A549 (cell line): ENCODE results near the gene ZMYND8. TPM values are rescaled to one million over a fixed set of nuclear protein-coding genes. Genes with fewer than 3 reads are reported as not detected.

Experiments used
- BHLHE40 ChIP-seq: IDR thresholded peaks from 2 replicates; pipeline ENCODE4 v1.6.1; 2012; ENCODE audit warnings: low read depth, low read length, inconsistent platforms
- CBX2 ChIP-seq: fragments of 200-600 bp; sonication (generic); IDR thresholded peaks from 2 replicates; pipeline ENCODE4 v1.6.1; 2016; ENCODE audit warnings: low read depth, mild to moderate bottlenecking, borderline replicate concordance
- CBX8 ChIP-seq: fragments of 200-600 bp; sonication (generic); IDR thresholded peaks from 2 replicates; pipeline ENCODE4 v1.6.1; 2016
- EP300 ChIP-seq, 2 experiments: fragments of >200 bp; sonication (Bioruptor Twin); formaldehyde crosslinking; IDR thresholded peaks; 2 replicates in 1 of 2; 3 replicates in 1 of 2; pipeline ENCODE4 v1.6.1; 2016 to 2017
- ESRRA ChIP-seq: fragments of 150-350 bp; IDR thresholded peaks from 2 replicates; pipeline ENCODE4 v1.6.1; 2014; ENCODE audit warnings: mild to moderate bottlenecking, low read length, borderline replicate concordance
- FOSB ChIP-seq: fragments of 250-450 bp; sonication (Bioruptor Pico); IDR thresholded peaks from 2 replicates; pipeline ENCODE4 v1.5.0; 2020; ENCODE audit warnings: mild to moderate bottlenecking, moderate library complexity
- FOXS1 ChIP-seq: fragments of 250-450 bp; sonication (Bioruptor Pico); IDR thresholded peaks from 2 replicates; pipeline ENCODE4 v1.5.0; 2020; ENCODE audit warnings: mild to moderate bottlenecking, moderate library complexity
- GATA3 ChIP-seq: IDR thresholded peaks from 2 replicates; pipeline ENCODE4 v1.6.1; 2012; ENCODE audit warnings: borderline replicate concordance
- HEYL ChIP-seq: fragments of 250-450 bp; sonication (Bioruptor Pico); IDR thresholded peaks from 2 replicates; pipeline ENCODE4 v1.8.0; 2021; ENCODE audit warnings: mild to moderate bottlenecking, moderate library complexity
- HOXA7 ChIP-seq: fragments of 250-450 bp; sonication (Bioruptor Pico); IDR thresholded peaks from 2 replicates; pipeline ENCODE4 v1.5.0; 2020; ENCODE audit warnings: mild to moderate bottlenecking, moderate library complexity
- HOXB13 ChIP-seq: fragments of 250-450 bp; sonication (Bioruptor Pico); IDR thresholded peaks from 2 replicates; pipeline ENCODE4 v1.5.0; 2020; ENCODE audit warnings: low read depth, mild to moderate bottlenecking, moderate library complexity
- KDM1A ChIP-seq: fragments of 200-600 bp; sonication (generic); IDR thresholded peaks from 2 replicates; pipeline ENCODE4 v1.6.1; 2016; ENCODE audit warnings: low read depth, mild to moderate bottlenecking
- KDM5A ChIP-seq: fragments of 200-600 bp; sonication (generic); IDR thresholded peaks from 2 replicates; pipeline ENCODE4 v1.6.1; 2016; ENCODE audit warnings: antibody characterized with exemption, mild to moderate bottlenecking
- MYC ChIP-seq: IDR thresholded peaks from 2 replicates; pipeline ENCODE4 v1.6.1; 2012; ENCODE audit warnings: mild to moderate bottlenecking, inconsistent platforms, low read length, improper control_type of control experiment, borderline replicate concordance
- NPAS2 ChIP-seq: fragments of 250-450 bp; sonication (Bioruptor Pico); IDR thresholded peaks from 2 replicates; pipeline ENCODE4 v1.8.0; 2022; ENCODE audit warnings: mild to moderate bottlenecking, moderate library complexity, borderline replicate concordance
- POLR2A ChIP-seq: IDR thresholded peaks from 2 replicates; pipeline ENCODE4 v1.6.1; 2012; ENCODE audit warnings: mild to moderate bottlenecking, low read length
- RAD21 ChIP-seq, 2 experiments: fragments of >200 bp in 1 of 2; sonication (Bioruptor Twin) in 1 of 2; formaldehyde crosslinking in 1 of 2; IDR thresholded peaks in 1 of 2; conservative IDR thresholded peaks in 1 of 2; 2 replicates in 1 of 2; 3 replicates in 1 of 2; pipeline ENCODE4 v1.6.1; 2012 to 2018; ENCODE audit warnings: inconsistent platforms in 1 of 2
- RARB ChIP-seq: fragments of 250-450 bp; sonication (Bioruptor Pico); IDR thresholded peaks from 2 replicates; pipeline ENCODE4 v1.8.0; 2021; ENCODE audit warnings: mild to moderate bottlenecking, moderate library complexity
- RFX5 ChIP-seq: fragments of 450-650 bp; IDR thresholded peaks from 2 replicates; pipeline ENCODE4 v1.7.1; 2014; ENCODE audit warnings: antibody characterized with exemption, mild to moderate bottlenecking, moderate library complexity
- TFCP2L1 ChIP-seq: fragments of 250-450 bp; sonication (Bioruptor Pico); IDR thresholded peaks from 2 replicates; pipeline ENCODE4 v1.5.0; 2021; ENCODE audit warnings: mild to moderate bottlenecking
- TP53 ChIP-seq: fragments of 250-450 bp; sonication (Bioruptor Pico); IDR thresholded peaks from 2 replicates; pipeline ENCODE4 v1.5.0; 2021; ENCODE audit warnings: mild to moderate bottlenecking, moderate library complexity
- ZC3H11A ChIP-seq: fragments of 450-650 bp; IDR thresholded peaks from 2 replicates; pipeline ENCODE4 v1.6.1; 2014; ENCODE audit warnings: antibody characterized with exemption, mild to moderate bottlenecking
- ZFP36 ChIP-seq: fragments of 450-650 bp; IDR thresholded peaks from 2 replicates; pipeline ENCODE4 v1.6.1; 2014; ENCODE audit warnings: borderline replicate concordance; ENCODE audit not compliant: partially characterized antibody
- polyA plus RNA-seq, 4 experiments: library from polyadenylated mRNA; depleted of rRNA in 3 of 4; stranded (reverse); fragments of >200 nt; fragmentation: RNase III in 1 of 4; extraction: RNeasy Plus Mini Kit Qiagen cat#74134 plus additional on column Dnase treatment in 1 of 4; gene quantifications; 2 replicates in 3 of 4; 3 replicates in 1 of 4; pipeline ENCODE4 v1.2.3, GENCODE V29; 2011 to 2017
- TF ChIP-seq, protein P1 (sequence below): fragments of >200 bp; sonication (Bioruptor Twin); formaldehyde crosslinking; IDR thresholded peaks from 2 replicates; pipeline ENCODE4 v1.6.1; 2016
- TF ChIP-seq, protein P2 (sequence below): IDR thresholded peaks from 2 replicates; pipeline ENCODE4 v1.6.1; 2012
- TF ChIP-seq, protein P3 (sequence below): fragments of 250-450 bp; sonication (Bioruptor Pico); IDR thresholded peaks from 2 replicates; pipeline ENCODE4 v1.5.0; 2020; ENCODE audit warnings: low read depth, mild to moderate bottlenecking, moderate library complexity
- TF ChIP-seq, protein P4 (sequence below): fragments of 200-600 bp; sonication (generic); IDR thresholded peaks from 2 replicates; pipeline ENCODE4 v1.6.1; 2016; ENCODE audit warnings: antibody characterized with exemption, mild to moderate bottlenecking, moderate library complexity
- TF ChIP-seq, protein P5 (sequence below): IDR thresholded peaks from 2 replicates; pipeline ENCODE4 v1.6.1; 2012
- TF ChIP-seq, protein P6 (sequence below): fragments of 450-650 bp; IDR thresholded peaks from 2 replicates; pipeline ENCODE4 v1.6.1; 2014; ENCODE audit warnings: antibody characterized with exemption

Gene ZMYND8
- polyA plus RNA-seq, 2 of the 4 experiments (the other 2 are of a cell fraction): 10.4 to 24.9 TPM

DNA sequence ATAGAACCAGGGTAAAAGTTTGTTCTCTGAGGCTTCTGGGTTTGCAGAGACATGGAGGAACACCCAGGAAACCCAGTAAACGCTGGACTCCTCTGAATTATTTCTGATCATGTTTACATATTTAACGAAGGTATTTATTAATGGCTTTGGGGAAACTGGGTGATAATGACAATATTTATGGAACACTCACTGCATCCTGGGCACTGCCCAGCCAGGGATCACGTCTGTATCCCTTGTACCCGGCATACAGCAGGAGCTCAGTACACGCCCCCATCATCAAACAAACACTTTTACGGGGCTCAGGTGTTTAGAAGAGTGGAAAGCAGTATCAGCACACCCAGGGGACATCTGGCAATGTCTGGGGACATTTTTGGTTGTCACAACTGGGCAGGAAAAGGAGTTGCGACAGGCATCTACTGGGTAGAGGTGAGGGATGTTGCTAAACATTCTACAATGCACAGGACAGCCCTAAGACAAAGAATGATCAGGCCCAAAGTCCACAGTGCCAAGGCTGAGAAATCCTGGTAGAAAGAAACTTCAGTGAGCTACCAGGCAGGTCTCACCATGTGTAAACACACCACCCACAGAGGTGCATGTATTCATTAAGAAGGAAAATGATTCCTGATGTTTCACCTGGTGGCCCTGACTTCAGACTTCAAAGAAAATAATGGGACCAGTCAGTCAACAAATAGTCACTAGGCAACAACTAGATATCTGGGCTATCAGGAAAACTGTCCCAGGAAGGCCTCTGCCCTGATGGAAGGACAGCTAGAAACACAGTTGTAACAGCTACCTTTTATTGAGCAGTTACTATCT is 35.3 kb downstream of the ZMYND8 start (continued):
- TF ChIP-seq, protein P1, sequence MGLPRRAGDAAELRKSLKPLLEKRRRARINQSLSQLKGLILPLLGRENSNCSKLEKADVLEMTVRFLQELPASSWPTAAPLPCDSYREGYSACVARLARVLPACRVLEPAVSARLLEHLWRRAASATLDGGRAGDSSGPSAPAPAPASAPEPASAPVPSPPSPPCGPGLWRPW: no peak
- no peak for TF ChIP-seq ZFP36
- no peak for TF ChIP-seq FOSB (CRISPR knock-in tag)
- no peak for TF ChIP-seq HEYL (CRISPR knock-in tag)
- TF ChIP-seq, protein P2, sequence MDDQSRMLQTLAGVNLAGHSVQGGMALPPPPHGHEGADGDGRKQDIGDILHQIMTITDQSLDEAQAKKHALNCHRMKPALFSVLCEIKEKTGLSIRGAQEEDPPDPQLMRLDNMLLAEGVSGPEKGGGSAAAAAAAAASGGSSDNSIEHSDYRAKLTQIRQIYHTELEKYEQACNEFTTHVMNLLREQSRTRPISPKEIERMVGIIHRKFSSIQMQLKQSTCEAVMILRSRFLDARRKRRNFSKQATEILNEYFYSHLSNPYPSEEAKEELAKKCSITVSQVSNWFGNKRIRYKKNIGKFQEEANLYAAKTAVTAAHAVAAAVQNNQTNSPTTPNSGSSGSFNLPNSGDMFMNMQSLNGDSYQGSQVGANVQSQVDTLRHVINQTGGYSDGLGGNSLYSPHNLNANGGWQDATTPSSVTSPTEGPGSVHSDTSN: no peak
- TF ChIP-seq CBX8: no peak
- TF ChIP-seq POLR2A: no peak
- no peak for TF ChIP-seq HOXA7 (CRISPR knock-in tag)
- TF ChIP-seq, protein P3, sequence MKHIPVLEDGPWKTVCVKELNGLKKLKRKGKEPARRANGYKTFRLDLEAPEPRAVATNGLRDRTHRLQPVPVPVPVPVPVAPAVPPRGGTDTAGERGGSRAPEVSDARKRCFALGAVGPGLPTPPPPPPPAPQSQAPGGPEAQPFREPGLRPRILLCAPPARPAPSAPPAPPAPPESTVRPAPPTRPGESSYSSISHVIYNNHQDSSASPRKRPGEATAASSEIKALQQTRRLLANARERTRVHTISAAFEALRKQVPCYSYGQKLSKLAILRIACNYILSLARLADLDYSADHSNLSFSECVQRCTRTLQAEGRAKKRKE (CRISPR knock-in tag): no peak
- TF ChIP-seq EP300 (IDR thresholded peaks at IDR 0.05): peak; percentile 87 to 90; a peak in 4 of 5 replicates
- TF ChIP-seq ESRRA: no peak
- no peak for TF ChIP-seq TP53
- TF ChIP-seq BHLHE40: no peak
- no peak for TF ChIP-seq ZC3H11A
- no peak for TF ChIP-seq CBX2
- no peak for TF ChIP-seq NPAS2 (CRISPR knock-in tag)
- TF ChIP-seq, protein P4, sequence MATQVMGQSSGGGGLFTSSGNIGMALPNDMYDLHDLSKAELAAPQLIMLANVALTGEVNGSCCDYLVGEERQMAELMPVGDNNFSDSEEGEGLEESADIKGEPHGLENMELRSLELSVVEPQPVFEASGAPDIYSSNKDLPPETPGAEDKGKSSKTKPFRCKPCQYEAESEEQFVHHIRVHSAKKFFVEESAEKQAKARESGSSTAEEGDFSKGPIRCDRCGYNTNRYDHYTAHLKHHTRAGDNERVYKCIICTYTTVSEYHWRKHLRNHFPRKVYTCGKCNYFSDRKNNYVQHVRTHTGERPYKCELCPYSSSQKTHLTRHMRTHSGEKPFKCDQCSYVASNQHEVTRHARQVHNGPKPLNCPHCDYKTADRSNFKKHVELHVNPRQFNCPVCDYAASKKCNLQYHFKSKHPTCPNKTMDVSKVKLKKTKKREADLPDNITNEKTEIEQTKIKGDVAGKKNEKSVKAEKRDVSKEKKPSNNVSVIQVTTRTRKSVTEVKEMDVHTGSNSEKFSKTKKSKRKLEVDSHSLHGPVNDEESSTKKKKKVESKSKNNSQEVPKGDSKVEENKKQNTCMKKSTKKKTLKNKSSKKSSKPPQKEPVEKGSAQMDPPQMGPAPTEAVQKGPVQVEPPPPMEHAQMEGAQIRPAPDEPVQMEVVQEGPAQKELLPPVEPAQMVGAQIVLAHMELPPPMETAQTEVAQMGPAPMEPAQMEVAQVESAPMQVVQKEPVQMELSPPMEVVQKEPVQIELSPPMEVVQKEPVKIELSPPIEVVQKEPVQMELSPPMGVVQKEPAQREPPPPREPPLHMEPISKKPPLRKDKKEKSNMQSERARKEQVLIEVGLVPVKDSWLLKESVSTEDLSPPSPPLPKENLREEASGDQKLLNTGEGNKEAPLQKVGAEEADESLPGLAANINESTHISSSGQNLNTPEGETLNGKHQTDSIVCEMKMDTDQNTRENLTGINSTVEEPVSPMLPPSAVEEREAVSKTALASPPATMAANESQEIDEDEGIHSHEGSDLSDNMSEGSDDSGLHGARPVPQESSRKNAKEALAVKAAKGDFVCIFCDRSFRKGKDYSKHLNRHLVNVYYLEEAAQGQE: no peak
- TF ChIP-seq GATA3: peak; percentile 43; the same call in 1 of the 2 replicates
- TF ChIP-seq TFCP2L1 (CRISPR knock-in tag): no peak
- TF ChIP-seq RARB (CRISPR knock-in tag): no peak
- no peak for TF ChIP-seq MYC
- no peak for TF ChIP-seq KDM1A
- TF ChIP-seq FOXS1: no peak
- TF ChIP-seq KDM5A: no peak
- TF ChIP-seq RFX5: no peak
- TF ChIP-seq RAD21 (conservative IDR thresholded peaks at IDR 0.05 in 1 of 2, IDR thresholded peaks at IDR 0.05 in 1 of 2): peak in 1 of 2 experiments; percentile 44; a peak in 1 of 5 replicates
- TF ChIP-seq, protein P5, sequence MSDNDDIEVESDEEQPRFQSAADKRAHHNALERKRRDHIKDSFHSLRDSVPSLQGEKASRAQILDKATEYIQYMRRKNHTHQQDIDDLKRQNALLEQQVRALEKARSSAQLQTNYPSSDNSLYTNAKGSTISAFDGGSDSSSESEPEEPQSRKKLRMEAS: no peak
- TF ChIP-seq, protein P6, sequence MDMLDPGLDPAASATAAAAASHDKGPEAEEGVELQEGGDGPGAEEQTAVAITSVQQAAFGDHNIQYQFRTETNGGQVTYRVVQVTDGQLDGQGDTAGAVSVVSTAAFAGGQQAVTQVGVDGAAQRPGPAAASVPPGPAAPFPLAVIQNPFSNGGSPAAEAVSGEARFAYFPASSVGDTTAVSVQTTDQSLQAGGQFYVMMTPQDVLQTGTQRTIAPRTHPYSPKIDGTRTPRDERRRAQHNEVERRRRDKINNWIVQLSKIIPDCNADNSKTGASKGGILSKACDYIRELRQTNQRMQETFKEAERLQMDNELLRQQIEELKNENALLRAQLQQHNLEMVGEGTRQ: no peak
- no peak for TF ChIP-seq HOXB13 (CRISPR knock-in tag)
